ENCODE data around the gene MISFA.

MISFA gene
- long read RNA-seq, partial matches to known transcripts: 0 of 1 reads
- long read RNA-seq, other reads (novel, unspliced or antisense): 1 of 1 reads

DNA sequence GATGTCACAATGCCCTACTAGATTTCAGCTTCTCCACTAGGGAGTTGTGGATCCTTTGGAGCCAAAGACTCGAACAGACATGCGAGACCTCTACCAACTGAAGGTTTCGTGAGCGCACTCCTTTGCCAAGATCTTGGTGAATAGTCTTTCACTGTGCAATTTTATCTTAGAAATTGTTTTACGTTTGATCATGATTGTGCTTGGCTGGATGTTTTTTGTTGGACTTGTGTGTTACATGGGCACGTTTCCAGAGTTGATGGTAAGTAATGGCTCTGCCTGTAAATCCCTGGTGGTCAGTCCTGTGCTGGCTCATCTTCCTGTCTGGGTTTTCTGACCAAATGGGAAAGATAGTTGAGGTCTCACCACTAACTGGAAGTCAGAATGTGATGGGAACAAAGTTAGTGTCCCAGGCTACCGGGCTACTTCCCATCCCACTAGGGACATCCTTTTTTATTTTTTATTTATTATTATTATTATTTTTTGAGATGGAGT is at the start of gene MISFA:
Gene MISFA (plus strand): TSS at position 51 of the 492 bp plus-strand sequence. CDS start 140 bp downstream, at position 191.
- Histone ChIP-seq H3K27ac (replicated peaks) (no peak within 1 kb of the TSS), H3K4me3 (replicated peaks; ENCODE audit: insufficient read depth, low read length) (no peak within 1 kb of the TSS), H3K27me3 (ENCODE audit: insufficient read depth, poor library complexity, severe bottlenecking) (no peaks in the 10 kb centered on the region)
- TF ChIP-seq, protein P1, sequence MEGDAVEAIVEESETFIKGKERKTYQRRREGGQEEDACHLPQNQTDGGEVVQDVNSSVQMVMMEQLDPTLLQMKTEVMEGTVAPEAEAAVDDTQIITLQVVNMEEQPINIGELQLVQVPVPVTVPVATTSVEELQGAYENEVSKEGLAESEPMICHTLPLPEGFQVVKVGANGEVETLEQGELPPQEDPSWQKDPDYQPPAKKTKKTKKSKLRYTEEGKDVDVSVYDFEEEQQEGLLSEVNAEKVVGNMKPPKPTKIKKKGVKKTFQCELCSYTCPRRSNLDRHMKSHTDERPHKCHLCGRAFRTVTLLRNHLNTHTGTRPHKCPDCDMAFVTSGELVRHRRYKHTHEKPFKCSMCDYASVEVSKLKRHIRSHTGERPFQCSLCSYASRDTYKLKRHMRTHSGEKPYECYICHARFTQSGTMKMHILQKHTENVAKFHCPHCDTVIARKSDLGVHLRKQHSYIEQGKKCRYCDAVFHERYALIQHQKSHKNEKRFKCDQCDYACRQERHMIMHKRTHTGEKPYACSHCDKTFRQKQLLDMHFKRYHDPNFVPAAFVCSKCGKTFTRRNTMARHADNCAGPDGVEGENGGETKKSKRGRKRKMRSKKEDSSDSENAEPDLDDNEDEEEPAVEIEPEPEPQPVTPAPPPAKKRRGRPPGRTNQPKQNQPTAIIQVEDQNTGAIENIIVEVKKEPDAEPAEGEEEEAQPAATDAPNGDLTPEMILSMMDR (IDR thresholded peaks at IDR 0.05; ENCODE audit: insufficient read depth, low read length): no peak
- TF ChIP-seq GABPA (IDR thresholded peaks at IDR 0.05; ENCODE audit: low read depth) (no peak), SPI1 (IDR thresholded peaks at IDR 0.05; ENCODE audit: borderline replicate concordance, low read depth) (no peak), POLR2AphosphoS5 (IDR thresholded peaks at IDR 0.05; ENCODE audit: low read depth) (no peak)
- TF ChIP-seq, protein P2, sequence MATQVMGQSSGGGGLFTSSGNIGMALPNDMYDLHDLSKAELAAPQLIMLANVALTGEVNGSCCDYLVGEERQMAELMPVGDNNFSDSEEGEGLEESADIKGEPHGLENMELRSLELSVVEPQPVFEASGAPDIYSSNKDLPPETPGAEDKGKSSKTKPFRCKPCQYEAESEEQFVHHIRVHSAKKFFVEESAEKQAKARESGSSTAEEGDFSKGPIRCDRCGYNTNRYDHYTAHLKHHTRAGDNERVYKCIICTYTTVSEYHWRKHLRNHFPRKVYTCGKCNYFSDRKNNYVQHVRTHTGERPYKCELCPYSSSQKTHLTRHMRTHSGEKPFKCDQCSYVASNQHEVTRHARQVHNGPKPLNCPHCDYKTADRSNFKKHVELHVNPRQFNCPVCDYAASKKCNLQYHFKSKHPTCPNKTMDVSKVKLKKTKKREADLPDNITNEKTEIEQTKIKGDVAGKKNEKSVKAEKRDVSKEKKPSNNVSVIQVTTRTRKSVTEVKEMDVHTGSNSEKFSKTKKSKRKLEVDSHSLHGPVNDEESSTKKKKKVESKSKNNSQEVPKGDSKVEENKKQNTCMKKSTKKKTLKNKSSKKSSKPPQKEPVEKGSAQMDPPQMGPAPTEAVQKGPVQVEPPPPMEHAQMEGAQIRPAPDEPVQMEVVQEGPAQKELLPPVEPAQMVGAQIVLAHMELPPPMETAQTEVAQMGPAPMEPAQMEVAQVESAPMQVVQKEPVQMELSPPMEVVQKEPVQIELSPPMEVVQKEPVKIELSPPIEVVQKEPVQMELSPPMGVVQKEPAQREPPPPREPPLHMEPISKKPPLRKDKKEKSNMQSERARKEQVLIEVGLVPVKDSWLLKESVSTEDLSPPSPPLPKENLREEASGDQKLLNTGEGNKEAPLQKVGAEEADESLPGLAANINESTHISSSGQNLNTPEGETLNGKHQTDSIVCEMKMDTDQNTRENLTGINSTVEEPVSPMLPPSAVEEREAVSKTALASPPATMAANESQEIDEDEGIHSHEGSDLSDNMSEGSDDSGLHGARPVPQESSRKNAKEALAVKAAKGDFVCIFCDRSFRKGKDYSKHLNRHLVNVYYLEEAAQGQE (IDR thresholded peaks at IDR 0.05; ENCODE audit: insufficient replicate concordance, low read depth): no peak
- DNase-seq (ENCODE audit: low read depth in 1 of 2, low spot score in 1 of 2): no peak

DNA sequence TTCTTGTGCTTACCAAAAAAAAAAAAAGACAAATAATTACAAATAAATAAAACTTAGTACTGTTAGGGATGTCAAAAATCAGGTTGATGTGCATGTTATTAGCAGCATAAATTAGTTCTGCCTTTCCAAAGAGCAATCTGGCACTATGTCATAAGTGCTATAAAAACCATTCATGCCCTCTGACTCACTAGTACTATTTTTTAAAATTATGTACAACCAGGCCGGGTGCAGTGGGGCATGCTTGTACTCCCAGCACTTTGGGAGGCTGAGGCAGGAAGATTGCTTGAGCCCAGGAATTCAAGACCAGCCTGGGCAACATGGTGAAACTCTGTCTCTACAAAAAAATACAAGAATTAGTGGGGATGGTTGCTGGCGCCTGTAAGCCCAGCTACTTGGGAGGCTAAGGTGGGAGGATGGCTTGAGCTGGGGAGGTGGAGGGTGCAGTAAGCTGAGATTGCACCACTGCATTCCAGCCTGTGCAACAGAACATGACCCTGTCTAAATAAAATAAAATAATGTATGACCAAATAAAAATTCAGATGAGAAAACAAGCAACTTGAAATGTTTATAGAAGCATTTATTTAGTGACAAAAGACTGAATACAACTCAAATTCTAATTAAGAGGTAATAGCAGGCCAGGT is 36.4 kb upstream of the MISFA start:
- Histone ChIP-seq H3K27me3 (ENCODE audit: insufficient read depth, poor library complexity, severe bottlenecking) (no peaks in the 10 kb centered on the region), H3K27ac (replicated peaks) (no peak overlapping the region), H3K4me3 (replicated peaks; ENCODE audit: insufficient read depth, low read length) (no peak overlapping the region)
- no peak for DNase-seq (ENCODE audit: low read depth in 1 of 2, low spot score in 1 of 2)
- TF ChIP-seq, protein P2 (IDR thresholded peaks at IDR 0.05; ENCODE audit: insufficient replicate concordance, low read depth): no peak

DNA sequence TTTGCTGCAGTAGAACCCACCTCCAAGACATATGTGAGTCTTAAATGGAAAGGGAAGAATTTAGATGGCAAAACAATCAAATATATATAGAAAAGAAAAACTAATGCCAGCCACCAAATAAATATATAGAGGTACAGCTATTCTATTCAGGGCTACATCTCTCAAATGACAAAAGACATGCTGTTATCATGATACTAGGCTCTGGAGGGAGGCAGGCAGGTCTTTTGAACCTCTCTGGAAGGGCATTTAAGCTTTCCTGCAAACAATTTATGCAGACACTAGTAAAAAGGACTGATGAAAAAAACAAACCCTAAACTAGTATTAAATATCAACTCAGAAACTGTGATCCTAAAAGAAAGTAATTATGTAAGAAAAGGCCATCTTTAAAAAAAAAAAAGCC is 35.4 kb upstream of the MISFA start:
- no peak overlapping the region for H3K4me3 ChIP-seq (replicated peaks; ENCODE audit: insufficient read depth, low read length)
- no peak for DNase-seq (ENCODE audit: low read depth in 1 of 2, low spot score in 1 of 2)
- no peak for TF ChIP-seq POLR2AphosphoS5 (IDR thresholded peaks at IDR 0.05; ENCODE audit: low read depth)
- TF ChIP-seq SPI1 (IDR thresholded peaks at IDR 0.05; ENCODE audit: borderline replicate concordance, low read depth): no peak
- TF ChIP-seq, protein P2 (IDR thresholded peaks at IDR 0.05; ENCODE audit: insufficient replicate concordance, low read depth): no peak
- no peak for TF ChIP-seq GABPA (IDR thresholded peaks at IDR 0.05; ENCODE audit: low read depth)
- TF ChIP-seq, protein P1 (IDR thresholded peaks at IDR 0.05; ENCODE audit: insufficient read depth, low read length): no peak
- H3K27me3 ChIP-seq (ENCODE audit: insufficient read depth, poor library complexity, severe bottlenecking): no peaks in the 10 kb centered on the region
- H3K27ac ChIP-seq (replicated peaks): no peak overlapping the region
